ENCODE data around the gene DDHD1.
A peak's percentile ranks its signal among the peaks of the same experiment; 100 is the strongest.

GRCh38 chr14:53151523-53152183 is 1.5 kb downstream of the DDHD1 start:
- no peak for TF ChIP-seq CHD2 (IDR thresholded peaks at IDR 0.05; ENCODE audit: low read length, partially characterized antibody)
- TF ChIP-seq CTCF (IDR thresholded peaks at IDR 0.05): peak; percentile 37; the same call in 1 of the 2 replicates
- no peak for TF ChIP-seq POLR2AphosphoS5 (IDR thresholded peaks at IDR 0.05; ENCODE audit: low read depth, low read length)
- TF ChIP-seq RAD21 (IDR thresholded peaks at IDR 0.05; ENCODE audit: low read length): peak; percentile 23; the same call in 1 of the 2 replicates
- no peak for TF ChIP-seq EZH2phosphoT487 (IDR thresholded peaks at IDR 0.05; ENCODE audit: borderline replicate concordance, low read depth)
- no peak for TF ChIP-seq EP300 (IDR thresholded peaks at IDR 0.05; ENCODE audit: borderline replicate concordance in 1 of 2, low read depth in 1 of 2, low read length in 1 of 2)
- TF ChIP-seq MAX (IDR thresholded peaks at IDR 0.05; ENCODE audit: low read depth): no peak; the same call in 1 of the 2 replicates
- TF ChIP-seq USF1 (IDR thresholded peaks at IDR 0.05; ENCODE audit: borderline replicate concordance, low read depth): no peak
- no peak for TF ChIP-seq NRF1 (IDR thresholded peaks at IDR 0.05; ENCODE audit: low read depth, low read length)
- no peak for TF ChIP-seq SIN3A (IDR thresholded peaks at IDR 0.05; ENCODE audit: borderline replicate concordance, low read depth, low read length)
- TF ChIP-seq RCOR1 (IDR thresholded peaks at IDR 0.05; ENCODE audit: low read length): no peak

Data from SK-N-SH (cell line).